Choroid plexus epithelial cell (primary cell): ENCODE results near the gene KIRREL3.

Source experiments
- DNase-seq: peaks from one replicate; pipeline ENCODE4 v3.0.0-alpha.2; 2010; ENCODE audit warnings: low read depth
- H3K4me3 ChIP-seq: 2 replicates; pipeline ENCODE4 v1.5.1; 2011; ENCODE audit warnings: low read depth, mild to moderate bottlenecking, control low read depth, low read length, moderate library complexity
- TF ChIP-seq, protein P1 (sequence below): conservative IDR thresholded peaks from 2 replicates; pipeline ENCODE4 v1.5.1; 2011; ENCODE audit warnings: low read depth, mild to moderate bottlenecking, control low read depth, inconsistent platforms, low read length, moderate library complexity

The KIRREL3 gene

DNA sequence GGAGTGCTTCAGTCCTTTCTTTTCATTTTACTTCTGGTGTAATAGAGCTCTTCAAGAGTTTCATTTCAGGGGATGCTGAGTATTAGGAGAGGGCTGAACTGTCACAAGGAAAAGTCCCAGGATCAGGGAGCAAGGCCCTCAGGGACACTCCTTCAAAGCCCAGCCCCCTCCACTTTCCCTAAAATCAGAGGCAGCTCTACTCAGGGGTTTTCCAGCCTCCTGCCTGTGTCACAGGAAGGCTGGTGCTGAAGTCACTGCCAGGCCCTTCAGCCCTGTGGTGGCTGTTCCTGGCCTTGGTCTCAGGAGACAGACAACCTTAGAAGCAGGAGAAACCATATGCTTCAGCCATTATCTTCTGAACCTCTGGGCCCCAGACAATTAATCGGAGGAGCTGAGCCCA lies 36.4 kb upstream of the KIRREL3 start:
- TF ChIP-seq, protein P1, sequence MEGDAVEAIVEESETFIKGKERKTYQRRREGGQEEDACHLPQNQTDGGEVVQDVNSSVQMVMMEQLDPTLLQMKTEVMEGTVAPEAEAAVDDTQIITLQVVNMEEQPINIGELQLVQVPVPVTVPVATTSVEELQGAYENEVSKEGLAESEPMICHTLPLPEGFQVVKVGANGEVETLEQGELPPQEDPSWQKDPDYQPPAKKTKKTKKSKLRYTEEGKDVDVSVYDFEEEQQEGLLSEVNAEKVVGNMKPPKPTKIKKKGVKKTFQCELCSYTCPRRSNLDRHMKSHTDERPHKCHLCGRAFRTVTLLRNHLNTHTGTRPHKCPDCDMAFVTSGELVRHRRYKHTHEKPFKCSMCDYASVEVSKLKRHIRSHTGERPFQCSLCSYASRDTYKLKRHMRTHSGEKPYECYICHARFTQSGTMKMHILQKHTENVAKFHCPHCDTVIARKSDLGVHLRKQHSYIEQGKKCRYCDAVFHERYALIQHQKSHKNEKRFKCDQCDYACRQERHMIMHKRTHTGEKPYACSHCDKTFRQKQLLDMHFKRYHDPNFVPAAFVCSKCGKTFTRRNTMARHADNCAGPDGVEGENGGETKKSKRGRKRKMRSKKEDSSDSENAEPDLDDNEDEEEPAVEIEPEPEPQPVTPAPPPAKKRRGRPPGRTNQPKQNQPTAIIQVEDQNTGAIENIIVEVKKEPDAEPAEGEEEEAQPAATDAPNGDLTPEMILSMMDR: no peak

DNA sequence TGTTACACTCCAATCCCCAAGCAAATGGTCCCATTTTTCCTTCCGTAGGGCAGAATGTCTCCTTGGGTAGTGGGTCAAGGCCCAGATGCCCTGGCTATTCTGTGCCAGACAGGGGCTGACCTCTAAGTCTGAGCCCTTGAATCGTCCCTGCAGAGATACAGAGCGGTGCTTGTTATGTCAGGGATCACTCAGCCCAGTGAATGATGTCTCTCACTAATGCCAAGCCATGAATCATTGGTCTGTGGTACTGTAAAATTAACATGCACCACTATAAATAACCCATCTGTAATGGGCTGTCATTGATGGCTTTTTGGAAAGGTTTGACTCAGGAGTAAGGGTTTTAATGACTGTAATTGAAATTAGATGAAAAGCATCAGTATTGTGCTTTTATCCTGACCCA lies 35.3 kb upstream of the KIRREL3 start:
- no peak for DNase-seq
- no peak overlapping the region for H3K4me3 ChIP-seq
- TF ChIP-seq, protein P1: no peak

More for the DNA sequence above, 36.4 kb upstream of the KIRREL3 start:
- DNase-seq: no peak
- no peak overlapping the region for H3K4me3 ChIP-seq

DNA sequence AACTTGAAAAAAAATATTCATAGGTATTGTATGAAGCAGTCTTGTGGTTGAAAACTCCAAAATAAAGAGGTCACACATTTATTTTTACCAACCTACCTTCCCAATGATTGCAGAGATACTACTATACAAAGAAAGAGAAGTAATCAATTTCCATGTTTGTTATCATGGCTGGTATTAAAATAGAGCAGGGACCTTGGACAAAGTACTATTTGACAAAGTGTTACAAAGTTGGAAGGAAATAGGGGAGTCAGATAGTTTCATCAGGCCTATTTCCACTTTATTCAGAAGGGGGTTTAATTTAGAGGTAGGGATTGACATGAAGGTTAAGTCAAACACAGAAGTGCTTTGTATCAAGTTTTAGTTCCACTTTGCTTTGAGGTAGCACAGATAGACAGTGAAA lies 34.4 kb upstream of the KIRREL3 start:
- TF ChIP-seq, protein P1: no peak
- H3K4me3 ChIP-seq: no peak overlapping the region
- DNase-seq: no peak

DNA sequence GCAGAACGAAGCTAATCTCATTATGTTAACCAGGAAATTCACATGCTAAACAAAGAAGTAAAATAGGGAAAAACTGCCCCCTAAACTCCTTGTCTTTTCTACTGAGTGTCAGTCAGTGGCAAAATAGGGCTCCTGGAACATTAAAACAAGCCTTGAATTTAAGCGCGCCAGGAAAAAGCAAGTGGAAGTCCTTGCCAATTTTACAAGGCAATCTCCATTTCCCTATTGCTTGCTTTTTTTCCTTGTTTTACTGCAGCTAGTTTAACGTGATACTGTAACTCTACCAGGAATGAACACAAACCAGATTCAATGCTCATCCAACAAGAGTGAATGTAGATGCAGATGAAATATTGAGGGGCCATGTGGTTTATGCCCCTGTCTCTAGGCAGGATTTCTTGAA lies 28.1 kb upstream of the KIRREL3 start:
- no peak for DNase-seq
- no peak overlapping the region for H3K4me3 ChIP-seq
- TF ChIP-seq, protein P1: no peak

DNA sequence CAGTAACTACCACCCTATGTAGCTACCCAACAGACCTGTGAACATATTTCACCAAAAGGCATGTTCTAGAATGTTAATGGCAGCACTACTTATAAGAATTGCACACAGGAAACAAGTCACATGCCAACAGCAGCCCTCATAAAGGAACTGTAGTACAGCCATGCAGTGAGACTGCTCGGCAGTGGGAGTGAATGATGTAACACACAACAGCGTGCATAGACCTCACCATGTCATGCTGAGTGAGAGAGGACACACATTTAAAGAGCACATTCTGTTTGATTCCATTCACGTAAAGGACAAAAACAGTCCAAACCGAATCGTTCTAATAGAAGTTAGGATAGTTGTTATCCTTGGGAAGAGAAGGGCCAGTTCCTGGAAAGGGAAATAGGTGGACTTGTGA lies 27.2 kb upstream of the KIRREL3 start:
- TF ChIP-seq, protein P1: no peak
- H3K4me3 ChIP-seq: no peak overlapping the region
- no peak for DNase-seq

DNA sequence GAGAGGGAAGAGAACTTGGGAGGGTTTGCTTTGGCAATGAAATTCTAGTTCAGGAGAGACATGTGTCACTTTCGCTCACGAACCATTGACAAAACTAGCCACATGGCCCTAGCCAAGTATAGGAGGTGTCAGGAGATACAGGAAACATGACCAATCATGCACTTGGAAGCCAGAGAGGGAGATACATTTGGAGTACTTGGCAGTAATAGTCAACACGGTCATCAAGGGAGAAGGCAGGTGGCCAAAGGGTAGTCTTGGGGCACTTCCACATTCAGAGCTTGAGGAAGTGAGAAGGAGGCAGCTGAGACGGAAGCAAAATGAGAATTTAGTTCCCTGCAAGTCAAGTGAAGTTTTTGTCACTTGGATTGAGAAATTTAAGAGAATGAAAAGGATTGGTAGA lies 26.4 kb upstream of the KIRREL3 start:
- no peak for DNase-seq
- TF ChIP-seq, protein P1: no peak
- no peak overlapping the region for H3K4me3 ChIP-seq

DNA sequence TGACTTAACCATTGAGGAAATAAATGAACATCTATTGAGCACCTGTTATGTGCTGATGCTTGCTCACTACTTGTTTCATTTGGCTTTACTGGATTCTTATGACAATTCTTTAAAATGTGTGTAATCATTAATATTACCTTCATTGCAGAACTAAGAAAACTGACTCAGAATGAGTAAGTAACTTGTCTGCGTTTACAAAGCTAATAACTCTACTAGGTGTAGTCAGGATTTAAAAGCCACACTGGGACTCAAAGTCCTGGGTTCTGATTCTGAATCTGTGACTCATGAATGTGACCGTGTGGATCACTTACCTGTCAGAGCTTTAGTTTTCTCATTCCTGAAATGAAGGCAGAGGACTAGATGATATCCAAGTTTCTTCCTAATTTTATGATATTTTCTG lies 23.4 kb upstream of the KIRREL3 start:
- TF ChIP-seq, protein P1: no peak
- H3K4me3 ChIP-seq: no peak overlapping the region
- DNase-seq: no peak
